Stimulated activated CD4-positive, alpha-beta T cell treated with anti-CD3 and anti-CD28 coated beads, TNF-alpha, amount 100 ng/mL, for 4 hours (primary cell): ENCODE measurements around the gene CSH2.

Experiments used
- DNase-seq, 3 experiments: peaks; one replicate each; pipeline ENCODE4 v3.0.0-alpha.2; 2020; ENCODE audit warnings: low read depth in 3 of 3

Gene CSH2

GRCh38 chr17:63834431-63835166 lies 38.9 kb downstream of the CSH2 start:
- DNase-seq, result peak in 1 of 3 experiments; percentile 38

DNA sequence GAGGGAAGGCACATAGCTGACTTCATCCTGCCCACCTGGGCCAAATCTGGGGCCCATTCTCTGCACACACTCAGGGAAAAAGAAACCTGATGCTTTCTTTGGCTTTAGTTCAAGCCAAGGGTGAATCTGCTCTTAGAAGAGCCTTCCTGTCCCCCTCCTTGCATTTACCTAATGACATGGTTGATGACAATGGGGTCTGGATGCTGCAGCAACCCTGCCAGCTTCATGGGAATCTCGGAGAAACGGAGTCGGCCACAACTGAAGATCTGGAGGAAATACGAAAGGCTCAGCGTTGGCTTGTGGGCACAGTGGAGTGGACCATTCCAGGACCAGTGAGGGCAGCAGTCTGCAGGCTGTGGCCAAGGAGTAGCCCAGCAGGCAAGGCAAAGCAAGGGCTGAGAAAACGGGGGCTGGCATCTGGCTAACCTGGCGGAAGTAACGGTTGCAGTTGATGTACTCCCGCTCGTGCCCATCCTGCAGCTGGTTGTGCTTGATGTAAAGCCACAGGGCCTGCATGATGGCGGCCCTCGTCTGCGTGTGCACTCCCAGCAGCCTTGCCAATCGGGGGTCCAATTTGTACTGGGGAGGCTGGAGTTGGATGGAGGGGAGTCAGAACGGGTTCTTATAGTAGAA lies 39.6 kb downstream of the CSH2 start:
- no peak for DNase-seq

DNA sequence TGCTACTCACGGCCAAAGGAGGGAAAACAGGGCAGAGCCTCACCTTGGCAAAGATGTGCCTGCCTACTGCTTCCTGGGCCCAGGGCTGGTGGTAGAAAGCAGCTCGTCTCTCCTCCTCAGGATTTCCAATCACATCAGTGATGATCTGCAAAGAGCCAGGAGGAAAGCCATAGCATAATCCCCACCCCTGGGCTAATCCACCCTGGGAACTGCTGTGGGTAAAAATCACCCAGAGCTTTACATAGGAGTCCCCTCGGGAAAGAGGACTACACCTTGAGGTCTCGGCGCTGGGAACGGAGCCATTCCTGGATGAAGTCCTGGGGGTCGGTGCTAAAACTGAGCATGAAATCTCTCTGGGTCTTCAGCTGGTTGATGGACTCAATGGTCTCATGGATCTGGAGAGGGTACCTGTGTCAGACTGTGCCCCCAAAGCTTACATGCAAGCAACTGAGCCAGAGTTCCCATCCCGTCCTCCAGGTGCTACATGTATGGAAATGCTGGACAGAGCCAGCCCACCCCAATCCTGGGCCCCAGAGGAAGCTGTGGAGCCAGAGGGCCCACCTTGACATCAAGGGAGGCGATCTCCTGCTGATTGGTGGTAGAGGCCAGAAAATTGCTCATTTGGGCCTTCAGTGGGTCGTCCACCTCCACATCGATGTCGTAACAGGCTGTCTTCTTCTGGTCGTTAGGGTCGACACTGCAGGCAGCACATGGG lies 40.3 kb downstream of the CSH2 start:
- no peak for DNase-seq

DNA sequence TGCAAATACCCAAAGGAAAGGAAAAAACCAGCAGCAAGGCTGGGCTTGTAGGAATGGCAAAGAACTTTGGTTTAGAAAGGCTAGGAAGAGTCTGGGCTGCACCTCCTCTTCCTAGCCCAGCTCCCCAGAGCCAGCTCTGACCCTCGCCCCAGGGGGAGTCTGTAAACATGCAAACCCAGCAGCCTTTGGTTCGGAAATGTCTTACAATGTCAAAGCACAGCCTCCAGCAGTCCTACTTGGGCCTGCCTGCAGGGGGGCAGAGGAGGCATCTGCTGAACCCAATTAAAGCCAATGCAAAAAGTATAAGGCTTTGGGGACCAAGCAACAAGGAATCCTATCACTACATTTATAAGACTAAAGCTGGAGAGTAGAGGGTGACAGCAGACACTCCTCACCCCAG lies 41.0 kb downstream of the CSH2 start:
- DNase-seq, result no peak

DNA sequence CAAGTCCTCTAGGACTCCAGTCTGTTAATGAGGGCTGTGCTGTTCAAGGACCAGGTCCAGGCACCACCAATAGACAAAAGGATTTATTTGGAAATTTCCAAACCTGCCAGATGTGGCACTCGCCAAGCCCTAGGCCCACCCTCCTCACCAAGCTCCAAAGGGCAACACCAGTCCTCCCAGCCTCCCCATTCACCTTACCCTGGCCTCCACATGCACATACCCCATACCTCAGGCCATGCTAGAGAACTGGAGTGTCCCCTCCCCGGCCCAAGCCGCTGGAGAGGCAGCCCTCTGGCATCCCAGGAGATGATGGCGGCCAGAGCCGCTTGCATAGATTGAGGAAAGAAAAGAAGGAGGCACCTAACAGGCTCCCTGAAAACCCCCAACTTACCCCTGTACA lies 41.5 kb downstream of the CSH2 start:
- no peak for DNase-seq

DNA sequence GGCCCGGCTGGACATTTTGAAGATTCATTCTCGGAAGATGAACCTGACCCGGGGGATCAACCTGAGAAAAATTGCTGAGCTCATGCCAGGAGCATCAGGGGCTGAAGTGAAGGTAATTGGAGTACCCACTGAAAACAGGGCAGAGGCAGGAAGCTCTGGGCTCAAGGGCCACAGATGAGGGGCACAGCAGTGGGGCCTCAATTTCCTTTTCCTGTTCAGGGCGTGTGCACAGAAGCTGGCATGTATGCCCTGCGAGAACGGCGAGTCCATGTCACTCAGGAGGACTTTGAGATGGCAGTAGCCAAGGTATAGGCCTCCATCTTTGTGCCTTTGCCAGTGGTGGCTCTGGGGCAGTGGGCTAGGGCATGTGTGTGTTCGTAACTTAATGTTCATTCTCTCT lies 42.0 kb downstream of the CSH2 start:
- DNase-seq, result no peak

- no peak for DNase-seq
Observed at GRCh38 chr17:63830904-63831491, 42.5 kb downstream of the CSH2 start.

- no peak for DNase-seq
Observed at GRCh38 chr17:63830278-63830677, 43.2 kb downstream of the CSH2 start.

DNA sequence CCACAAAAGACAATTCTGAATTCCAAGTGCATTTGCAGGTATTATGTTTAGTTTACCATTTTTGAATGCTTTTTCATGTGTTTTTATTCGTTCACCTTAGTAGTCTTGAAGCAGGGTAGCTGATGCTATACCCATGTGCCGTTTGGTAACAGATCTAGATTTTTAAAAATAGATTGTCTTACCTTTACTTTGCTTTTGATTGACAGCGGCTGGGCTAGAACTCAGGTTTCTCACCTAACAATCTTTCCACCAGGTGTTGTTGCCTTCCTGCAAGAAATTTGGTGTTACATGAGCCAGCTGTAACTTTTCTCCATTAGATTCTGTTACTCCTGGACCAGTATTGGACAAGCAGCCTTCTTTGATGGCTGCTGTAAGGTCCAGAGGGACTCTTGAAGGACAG lies 44.5 kb downstream of the CSH2 start:
- no peak for DNase-seq

DNA sequence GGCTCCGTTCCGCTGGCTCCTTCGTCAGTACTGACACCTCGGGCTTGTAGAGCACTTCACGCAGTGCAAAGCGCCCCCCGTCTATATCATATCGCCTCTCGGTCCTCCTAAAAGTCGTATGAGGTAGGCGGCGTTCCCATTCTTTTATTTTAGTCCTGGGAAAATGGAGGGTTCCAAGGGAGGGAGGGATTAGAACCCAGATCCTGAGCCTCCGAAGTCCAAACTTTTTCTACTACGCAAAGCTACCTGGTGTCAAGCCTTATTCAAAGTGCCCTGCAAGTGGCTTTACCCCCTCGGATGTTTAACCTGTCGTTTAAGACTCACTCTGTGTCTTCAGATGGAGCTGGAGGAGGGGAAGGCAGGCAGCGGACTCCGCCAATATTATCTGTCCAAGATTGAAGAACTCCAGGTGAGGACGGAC lies 45.7 kb downstream of the CSH2 start:
- no peak for DNase-seq

DNA sequence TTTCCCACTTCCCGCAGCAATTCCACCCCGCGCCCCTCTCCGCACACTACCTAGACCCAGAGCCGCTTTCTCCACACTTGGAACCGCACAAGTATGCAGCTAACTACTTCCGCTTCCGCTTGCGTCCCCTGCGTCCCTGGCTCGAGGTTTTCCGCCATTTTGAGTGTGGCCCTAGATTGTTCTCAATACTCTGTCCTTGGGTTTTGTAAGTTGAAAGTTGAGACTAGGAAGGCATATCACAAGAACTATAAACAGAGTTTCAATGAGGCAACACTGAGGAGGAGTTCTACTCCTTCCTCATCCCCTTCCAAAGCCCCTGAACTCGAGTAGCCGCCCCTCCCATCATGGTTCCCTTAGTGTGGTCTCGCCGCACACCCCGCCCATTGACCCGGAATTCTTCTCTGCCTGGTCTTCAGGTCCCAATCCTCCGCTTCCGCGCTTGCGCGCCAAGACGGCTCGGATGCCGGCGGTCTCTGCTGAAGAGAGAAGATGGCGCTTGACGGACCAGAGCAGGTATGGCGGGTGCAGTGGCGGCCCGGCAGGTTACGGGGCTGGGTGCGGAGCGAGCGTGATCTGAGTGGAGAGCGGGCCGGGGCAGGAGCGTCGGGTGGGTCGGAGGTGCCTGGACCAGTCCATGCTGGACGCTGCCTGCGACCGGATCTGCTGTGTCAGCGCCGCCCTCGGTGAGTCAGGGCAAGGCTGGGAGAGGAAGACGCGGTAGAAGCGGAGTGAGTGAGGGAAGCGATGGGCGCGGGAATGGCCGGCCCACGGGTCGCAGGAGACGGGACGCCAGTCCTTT lies 46.3 kb downstream of the CSH2 start, which contains the start of the genes FTSJ3 and PSMC5:
Gene FTSJ3 (minus strand): TSS at position 662 of the 799 bp plus-strand sequence. CDS start 761 bp downstream, outside the sequence.
Gene PSMC5 (plus strand): TSS at position 430 of the 799 bp plus-strand sequence. CDS start 60 bp downstream, at position 490.
- DNase-seq, result peak; percentile 86 to 93 (median 87)

DNA sequence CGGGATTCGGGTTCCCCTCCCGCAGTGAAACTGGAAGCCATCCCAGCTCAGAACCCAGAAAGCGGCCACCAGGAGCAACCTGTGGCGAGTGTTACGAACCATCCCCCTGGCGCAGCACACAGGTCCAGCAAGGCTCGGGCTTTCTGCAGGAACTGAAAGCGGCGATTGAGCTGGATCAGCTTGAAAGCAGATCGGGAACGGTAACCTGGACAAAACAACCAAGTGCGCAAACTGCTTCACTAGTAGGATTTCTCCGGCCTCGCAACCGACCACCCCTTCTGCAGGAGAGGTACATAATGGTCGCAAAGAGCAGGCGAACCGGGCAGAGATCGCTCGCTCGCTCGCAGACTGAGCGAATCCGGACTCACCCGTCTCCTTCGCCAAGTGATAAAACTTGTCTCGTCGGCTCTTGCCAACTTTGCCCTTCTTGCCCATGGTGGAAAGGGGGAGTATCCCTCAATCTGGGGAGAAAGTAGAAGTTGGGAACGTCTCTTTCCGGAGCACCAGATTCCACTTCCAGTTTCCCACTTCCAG lies 46.9 kb downstream of the CSH2 start:
- DNase-seq, result no peak

- DNase-seq, result no peak
Observed at GRCh38 chr17:63824362-63824761, 49.1 kb downstream of the CSH2 start.

DNA sequence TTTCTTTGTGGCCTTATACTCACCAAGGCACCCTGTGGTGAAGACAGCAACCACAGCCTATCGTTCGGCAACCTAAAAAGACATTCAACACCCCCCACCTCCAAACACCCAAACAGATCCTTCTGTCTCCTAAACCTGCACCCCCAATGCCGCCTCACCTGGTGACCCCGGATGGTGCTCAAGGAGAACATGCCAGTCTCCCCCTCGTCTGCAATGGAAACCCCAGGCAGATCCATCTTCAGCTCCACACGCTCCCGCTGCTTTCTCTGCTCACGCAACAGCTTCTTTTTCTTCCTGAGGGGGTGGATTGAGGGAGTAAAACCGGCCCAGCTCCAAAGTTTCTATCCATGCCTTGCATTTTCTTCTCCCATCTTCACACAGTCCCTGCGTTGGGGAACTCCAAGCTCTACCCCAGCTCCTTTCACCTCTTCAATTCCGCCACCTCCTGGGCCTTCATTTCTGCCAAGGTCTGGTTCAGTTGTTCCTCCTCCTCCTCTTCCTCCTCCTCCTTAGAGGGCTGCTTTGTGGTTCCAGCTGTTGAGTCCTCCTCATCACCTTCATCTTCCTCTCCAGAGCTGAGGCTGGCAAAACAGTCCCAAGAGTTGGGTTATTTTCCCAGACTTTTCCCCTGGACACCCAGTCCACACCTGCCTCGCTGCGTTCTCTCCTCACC lies 49.7 kb downstream of the CSH2 start:
- no peak for DNase-seq

- no peak for DNase-seq
Observed at GRCh38 chr17:63822537-63822936, 50.9 kb downstream of the CSH2 start.
